ENCODE measurements around the gene CLPSL2. TPM values are rescaled to one million over a fixed set of nuclear protein-coding genes. Genes with fewer than 3 reads are reported as not detected.
A peak's percentile ranks its signal among the peaks of the same experiment; 100 is the strongest.
"Not testable (repeated sequence)": the region's sequence is repeated elsewhere in the genome, so short reads cannot be mapped to it uniquely, and the experiment has no call there.

CLPSL2 gene
- total and polyA plus RNA-seq, 2 experiments from 2014 or later: not detected

- TF ChIP-seq EZH2phosphoT487 (IDR thresholded peaks at IDR 0.05; ENCODE audit: low read depth, severe bottlenecking, unreplicated experiment): no peak
- TF ChIP-seq EZH2 (IDR thresholded peaks at IDR 0.05; ENCODE audit: borderline replicate concordance): no peak
- no peak for TF ChIP-seq CTCF (IDR thresholded peaks at IDR 0.05; ENCODE audit: poor library complexity)
- DNase-seq (ENCODE audit: low spot score): peak; percentile 94
- WGBS (ENCODE audit: low lambda C conversion rate, missing lambda C conversion rate): under 1% methylated on average over 18 of the region's 23 CpGs
- Histone ChIP-seq H3K4me2 (peak overlapping the region; percentile 95), H3K9me2 (replicated peaks; ENCODE audit: insufficient read depth) (no peaks in the 10 kb centered on the region), H3K4me3 (peak overlapping the region; percentile 61), H3K27me3 (no peaks in the 10 kb centered on the region), H3K79me2 (no peaks in the 10 kb centered on the region), H3K36me3 (replicated peaks; ENCODE audit: insufficient read depth, low read depth) (no peaks in the 10 kb centered on the region), H4K20me1 (ENCODE audit: insufficient read depth, poor library complexity, severe bottlenecking) (no peaks in the 10 kb centered on the region), H3K9me3 (ENCODE audit: low read depth) (no peaks in the 10 kb centered on the region), H3K4me1 (ENCODE audit: insufficient read depth) (peaks cover 53% of the 10 kb centered on the region), H2AFZ (peak overlapping the region; percentile 52), H3K27ac (peak overlapping the region; percentile 100)
These were observed 45.0 kb upstream of the CLPSL2 start for GRCh38 chr6:35731414-35731735.

- Histone ChIP-seq H3K9me2 (replicated peaks; ENCODE audit: insufficient read depth) (no peaks in the 10 kb centered on the region), H3K27ac (peak overlapping the region; percentile 100), H3K9me3 (ENCODE audit: low read depth) (no peaks in the 10 kb centered on the region), H4K20me1 (ENCODE audit: insufficient read depth, poor library complexity, severe bottlenecking) (no peaks in the 10 kb centered on the region), H3K4me2 (peak overlapping the region; percentile 95), H3K79me2 (no peaks in the 10 kb centered on the region), H3K4me3 (peak overlapping the region; percentile 61), H3K27me3 (no peaks in the 10 kb centered on the region), H3K4me1 (ENCODE audit: insufficient read depth) (peaks cover 47% of the 10 kb centered on the region), H2AFZ (peak overlapping the region; percentile 52), H3K36me3 (replicated peaks; ENCODE audit: insufficient read depth, low read depth) (no peaks in the 10 kb centered on the region)
- TF ChIP-seq CTCF (IDR thresholded peaks at IDR 0.05; ENCODE audit: poor library complexity) (no peak), EZH2phosphoT487 (IDR thresholded peaks at IDR 0.05; ENCODE audit: low read depth, severe bottlenecking, unreplicated experiment) (no peak), EZH2 (IDR thresholded peaks at IDR 0.05; ENCODE audit: borderline replicate concordance) (no peak)
- peak; percentile 96 for DNase-seq (ENCODE audit: low spot score)
- WGBS (ENCODE audit: low lambda C conversion rate, missing lambda C conversion rate): 2% methylated on average over 25 of the region's 61 CpGs
These were observed 44.5 kb upstream of the CLPSL2 start for GRCh38 chr6:35731736-35732532.

- H3K9me3 ChIP-seq (ENCODE audit: low read depth): no peaks in the 10 kb centered on the region
- H3K36me3 ChIP-seq (replicated peaks; ENCODE audit: insufficient read depth, low read depth): no peaks in the 10 kb centered on the region
- H3K9me2 ChIP-seq (replicated peaks; ENCODE audit: insufficient read depth): no peaks in the 10 kb centered on the region
- 89% methylated on average over 8 of the region's 8 CpGs for WGBS (ENCODE audit: low lambda C conversion rate, missing lambda C conversion rate)
- H3K4me1 ChIP-seq (ENCODE audit: insufficient read depth): peaks cover 38% of the 10 kb centered on the region
- no peaks in the 10 kb centered on the region for H4K20me1 ChIP-seq (ENCODE audit: insufficient read depth, poor library complexity, severe bottlenecking)
- H3K27ac ChIP-seq: peak overlapping the region; percentile 100
- H3K4me2 ChIP-seq: peak overlapping the region; percentile 95
- no peak for DNase-seq (ENCODE audit: low spot score)
- H3K27me3 ChIP-seq: no peaks in the 10 kb centered on the region
- TF ChIP-seq CTCF (IDR thresholded peaks at IDR 0.05; ENCODE audit: poor library complexity) (no peak), EZH2phosphoT487 (IDR thresholded peaks at IDR 0.05; ENCODE audit: low read depth, severe bottlenecking, unreplicated experiment) (no peak), EZH2 (IDR thresholded peaks at IDR 0.05; ENCODE audit: borderline replicate concordance) (no peak)
- no peaks in the 10 kb centered on the region for H3K79me2 ChIP-seq
- no peak overlapping the region for H2AFZ ChIP-seq
- no peak overlapping the region for H3K4me3 ChIP-seq
These were observed 42.8 kb upstream of the CLPSL2 start for GRCh38 chr6:35733633-35734032.

DNA sequence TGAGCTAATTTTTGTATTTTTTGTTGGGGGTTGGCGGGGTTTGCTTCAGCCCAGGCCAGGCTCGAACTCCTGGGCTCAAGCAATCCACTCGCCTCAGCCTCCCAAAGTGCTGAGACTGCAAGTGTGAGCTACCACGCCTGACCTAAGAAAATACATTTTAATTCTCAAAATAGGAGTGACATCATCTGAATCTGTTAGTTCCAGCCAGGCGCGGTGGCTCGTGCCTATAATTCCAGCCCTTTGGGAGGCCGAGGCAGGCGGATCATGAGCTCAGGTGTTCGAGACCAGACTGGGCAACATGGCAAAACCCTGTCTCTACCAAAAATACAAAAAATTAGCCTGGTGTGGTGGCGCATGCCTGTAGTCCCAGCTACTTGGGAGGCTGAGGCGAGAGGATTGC is 42.1 kb upstream of the CLPSL2 start:
- H2AFZ ChIP-seq, H3K4me2 ChIP-seq: not testable (repeated sequence)
- peaks cover 34% of the 10 kb centered on the region for H3K4me1 ChIP-seq (ENCODE audit: insufficient read depth)

More for the DNA sequence above, 42.1 kb upstream of the CLPSL2 start:
- H3K27ac ChIP-seq: peak overlapping the region; percentile 100
- not testable (repeated sequence) for DNase-seq (ENCODE audit: low spot score); H3K4me3 ChIP-seq; H3K27me3 ChIP-seq; H3K36me3 ChIP-seq (replicated peaks; ENCODE audit: insufficient read depth, low read depth); H3K9me3 ChIP-seq (ENCODE audit: low read depth); H3K9me2 ChIP-seq (replicated peaks; ENCODE audit: insufficient read depth); H4K20me1 ChIP-seq (ENCODE audit: insufficient read depth, poor library complexity, severe bottlenecking); H3K79me2 ChIP-seq
- WGBS (ENCODE audit: low lambda C conversion rate, missing lambda C conversion rate): 98% methylated on average over 12 of the region's 12 CpGs

Data from hepatocyte (in vitro differentiated cells).